Measurements from ENCODE around the gene LRRC56.
A peak's percentile ranks its signal among the peaks of the same experiment; 100 is the strongest.

The LRRC56 gene

GRCh38 chr11:521177-521688 lies 16.1 kb upstream of the LRRC56 start:
- DNase-seq = no peak

DNA sequence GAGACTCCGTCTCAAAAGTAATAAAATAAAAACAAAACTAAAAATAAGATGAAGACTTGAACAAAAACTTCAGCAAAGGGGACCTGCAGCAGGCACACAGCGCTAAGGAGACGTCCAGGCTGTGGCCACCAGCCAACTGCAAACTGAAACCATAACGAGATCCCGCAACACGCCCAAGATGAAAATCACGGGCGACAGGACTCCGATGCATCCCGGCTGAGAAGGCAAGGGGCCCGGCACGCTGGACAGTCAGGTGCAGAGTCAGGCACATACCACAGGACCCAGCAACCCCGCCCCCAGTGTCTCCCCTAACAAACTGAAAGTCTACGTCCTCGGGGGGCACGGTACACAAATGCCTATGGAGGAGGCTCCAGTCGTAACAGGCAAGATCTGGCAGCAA lies 11.1 kb upstream of the LRRC56 start:
- no peak for DNase-seq

- no peak for DNase-seq
Measured at GRCh38 chr11:528166-528814, 9.0 kb upstream of the LRRC56 start.

- DNase-seq = no peak
Measured at GRCh38 chr11:528815-529727, 8.3 kb upstream of the LRRC56 start.

DNA sequence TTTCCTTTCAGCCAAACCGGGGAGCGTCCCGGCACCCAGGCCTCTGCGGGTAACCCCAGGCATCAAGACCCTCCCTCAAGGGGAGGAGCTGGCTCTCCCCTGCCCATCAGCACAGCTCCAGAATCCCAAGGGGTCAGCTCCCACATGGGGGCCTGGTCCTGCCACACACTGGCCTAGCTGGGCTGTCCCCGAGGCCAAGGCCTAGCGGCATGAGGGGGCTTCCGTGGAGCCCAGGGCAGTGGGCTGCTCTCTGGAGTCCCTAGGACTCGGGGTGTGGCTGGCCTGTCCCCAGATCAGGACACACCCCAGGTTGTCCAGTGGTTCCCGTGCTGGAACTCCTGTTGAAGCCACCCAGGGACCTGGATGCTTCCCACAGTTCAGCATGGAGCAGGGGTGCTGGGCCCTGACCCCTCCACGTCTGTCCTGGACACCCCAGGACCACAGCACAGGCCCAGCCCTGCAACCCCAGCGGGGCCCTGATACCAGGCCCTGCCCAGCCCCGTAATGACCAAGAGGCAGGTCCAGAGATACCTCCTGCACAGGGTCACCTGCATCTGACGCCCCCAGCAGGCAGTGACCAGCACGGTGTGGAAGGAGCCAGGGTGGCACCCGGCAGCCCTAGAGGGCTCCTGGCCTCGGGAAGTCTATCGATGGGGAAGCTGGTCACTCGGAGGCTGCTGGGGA lies 7.5 kb upstream of the LRRC56 start:
- no peak for DNase-seq

DNA sequence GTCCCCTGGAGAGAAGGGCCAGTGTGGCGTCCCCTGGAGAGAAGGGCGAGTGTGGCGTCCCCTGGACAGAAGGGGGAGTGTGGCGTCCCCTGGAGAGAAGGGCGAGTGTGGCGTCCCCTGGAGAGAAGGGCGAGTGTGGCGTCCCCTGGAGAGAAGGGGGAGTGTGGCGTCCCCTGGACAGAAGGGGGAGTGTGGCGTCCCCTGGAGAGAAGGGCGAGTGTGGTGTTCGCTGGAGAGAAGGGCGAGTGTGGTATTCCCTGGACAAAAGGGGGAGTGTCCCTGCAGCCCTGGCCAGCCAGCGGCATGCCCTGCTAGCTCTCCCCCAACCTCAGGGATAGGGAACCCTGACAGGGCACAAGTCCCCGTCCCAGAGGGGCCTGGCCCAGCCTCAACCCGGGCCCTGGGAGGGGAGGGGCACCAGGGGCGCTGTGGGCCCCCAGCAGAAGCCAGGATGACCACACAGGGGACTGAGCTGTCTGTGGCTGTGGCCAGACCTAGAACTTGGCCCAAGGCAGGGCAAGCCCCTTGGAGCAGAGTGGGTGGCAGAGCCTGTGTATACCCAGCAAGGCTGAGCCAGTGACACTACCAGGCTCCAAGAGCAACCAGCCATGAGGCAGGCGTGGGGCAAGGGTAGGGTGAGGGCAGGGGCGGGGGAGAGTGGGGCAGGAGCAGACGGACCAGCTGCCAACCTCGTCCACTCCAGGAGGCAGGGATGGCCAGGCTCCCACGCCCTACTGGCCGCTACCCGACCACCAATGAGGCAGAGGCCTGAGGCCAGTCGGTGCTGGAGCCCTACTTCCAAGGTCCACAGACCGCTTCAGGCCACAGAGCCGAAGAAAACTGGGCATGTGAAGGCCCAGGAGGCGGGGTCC lies 6.1 kb upstream of the LRRC56 start:
- DNase-seq = no peak

GRCh38 chr11:531919-532526 lies 5.3 kb upstream of the LRRC56 start:
- DNase-seq = no peak

GRCh38 chr11:532527-532985 lies 4.8 kb upstream of the LRRC56 start:
- no peak for DNase-seq

DNA sequence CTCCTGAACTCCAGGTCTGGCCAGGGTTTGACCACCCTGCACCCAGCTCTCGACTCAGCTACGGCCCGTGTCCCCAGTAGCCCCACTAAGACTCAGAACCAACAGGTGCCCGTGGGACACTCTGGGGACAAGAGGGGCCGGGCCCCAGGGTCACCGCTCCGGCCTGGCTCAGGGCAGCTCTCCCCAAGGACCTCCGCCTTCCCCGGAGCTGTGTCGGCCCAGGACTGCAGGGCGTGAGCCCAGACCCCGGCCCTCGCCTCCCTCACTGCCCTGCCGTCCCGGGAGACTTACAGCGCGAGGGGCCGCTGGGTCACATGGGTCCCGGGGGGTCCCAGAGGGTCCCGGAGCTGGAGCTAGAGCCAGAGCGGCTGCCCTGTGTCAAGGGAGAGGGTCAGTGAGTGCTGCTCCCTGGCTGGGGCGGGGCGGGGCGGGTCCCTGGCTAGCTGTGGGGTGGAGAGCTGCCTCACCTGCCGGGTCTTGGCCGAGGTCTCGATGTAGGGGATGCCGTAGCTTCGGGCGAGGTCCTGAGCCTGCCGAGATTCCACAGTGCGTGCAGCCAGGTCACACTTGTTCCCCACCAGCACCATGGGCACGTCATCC lies 4.2 kb upstream of the LRRC56 start:
- DNase-seq = no peak

- DNase-seq = no peak
Measured at GRCh38 chr11:533586-534395, 3.5 kb upstream of the LRRC56 start.

DNA sequence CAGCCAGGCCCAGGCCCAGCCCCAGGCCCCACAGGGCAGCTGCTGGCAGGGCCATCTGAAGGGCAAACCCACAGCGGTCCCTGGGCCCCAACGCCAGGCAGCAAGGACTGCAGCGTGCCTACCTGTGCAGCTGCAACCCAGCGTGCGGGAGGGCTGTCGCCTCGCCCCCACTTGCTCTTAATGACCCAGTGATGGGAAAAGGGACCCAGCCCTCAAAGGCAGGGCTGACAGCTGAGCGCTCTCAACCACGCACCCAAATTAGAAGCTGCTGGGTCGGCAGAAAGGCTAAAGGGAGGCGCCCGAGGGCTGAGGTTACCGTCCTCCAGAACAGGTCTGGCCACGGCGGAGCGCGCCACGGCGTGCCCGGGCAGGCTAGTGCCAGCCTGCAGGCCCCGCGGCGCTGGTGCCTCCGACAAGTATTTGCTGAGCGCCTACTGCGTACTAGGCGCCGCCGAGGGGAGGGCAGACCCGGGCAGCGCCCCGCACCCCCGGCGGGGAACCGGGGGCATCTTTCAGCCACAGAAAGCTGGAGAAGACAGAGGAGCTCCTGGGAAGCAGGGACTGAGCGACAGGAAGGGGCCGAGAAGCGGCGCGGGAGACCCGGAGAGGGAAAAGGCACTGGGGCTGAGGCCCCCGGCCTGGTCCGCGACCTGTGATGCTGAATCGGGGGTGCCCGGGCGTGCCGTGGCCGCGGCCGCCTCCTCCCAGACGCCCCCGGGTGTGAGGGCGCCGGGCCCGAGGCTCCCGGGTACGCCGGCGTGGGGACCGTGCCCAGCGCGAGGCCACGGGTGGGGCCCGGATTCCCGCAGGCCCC lies 2.7 kb upstream of the LRRC56 start:
- peak in 1 of 2 donors; percentile 14 for DNase-seq

GRCh38 chr11:535210-535518 lies 2.2 kb upstream of the LRRC56 start:
- DNase-seq = no peak

- DNase-seq = peak; percentile 96 to 97
Measured at GRCh38 chr11:535519-536454, 1.5 kb upstream of the LRRC56 start, which contains the start of gene HRAS. Gene HRAS (minus strand): TSS chr11:535576.

DNA sequence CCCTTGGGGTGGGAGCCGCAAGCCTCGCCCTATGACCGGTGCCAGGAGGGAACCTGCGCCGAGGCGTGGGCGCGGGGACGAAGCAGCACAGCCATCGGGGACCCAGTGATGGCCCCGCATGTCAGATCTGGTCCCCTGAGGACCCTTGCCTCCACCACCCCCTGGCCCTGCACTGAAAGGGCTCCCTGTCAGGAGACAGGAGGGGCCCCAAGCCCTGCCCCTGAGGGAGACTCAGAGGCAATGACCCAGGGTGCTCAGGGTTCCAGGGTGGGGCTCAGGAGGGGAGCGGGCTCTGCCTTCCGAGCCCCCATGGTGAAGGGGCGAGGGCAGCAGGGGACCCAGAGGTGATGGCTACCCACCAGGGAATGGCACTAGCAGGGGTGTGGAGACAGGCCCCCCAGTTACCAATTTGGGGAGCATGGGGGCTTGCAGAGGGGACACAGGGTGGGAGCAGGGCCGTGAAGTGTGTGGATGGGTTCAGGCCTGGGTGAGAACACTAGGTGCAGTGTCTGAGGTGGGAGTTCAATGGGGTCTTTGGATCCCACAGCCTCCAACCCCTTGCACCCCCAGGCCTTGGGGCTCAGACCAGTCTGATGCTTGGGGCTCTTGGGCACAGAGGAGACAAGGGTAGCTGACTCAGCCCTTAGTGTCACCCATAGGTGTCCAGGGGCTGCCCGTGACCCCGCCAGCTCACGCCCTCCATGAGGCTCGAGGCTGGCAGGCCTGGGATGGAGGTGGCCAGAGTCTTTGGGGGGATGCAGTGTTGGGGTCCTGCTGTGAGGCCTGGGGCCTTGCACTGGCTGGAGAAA lies 499 bp downstream of the LRRC56 start:
- no peak for DNase-seq

- no peak for DNase-seq
Measured at GRCh38 chr11:538431-539051, 1.2 kb downstream of the LRRC56 start.

- DNase-seq = no peak
Measured at GRCh38 chr11:539971-540481, 2.7 kb downstream of the LRRC56 start.
